Sigmoid colon (tissue), 7 donors: Measurements from ENCODE around the gene ELFN2. TPM values are rescaled to one million over a fixed set of nuclear protein-coding genes. Genes with fewer than 3 reads are reported as not detected.
"Not testable (repeated sequence)": the region's sequence is repeated elsewhere in the genome, so short reads cannot be mapped to it uniquely, and the experiment has no call there.

Experiments
- DNase-seq: peaks from one replicate; pipeline ENCODE4 v3.0.0-alpha.2; 2019
- H3K27ac ChIP-seq, 4 donors: fragments of 200-600 bp; sonication (generic); one replicate each; pipeline ENCODE4 v1.5.1; 2016 to 2019; ENCODE audit warnings: mild to moderate bottlenecking in 1 of 4
- H3K27me3 ChIP-seq, 3 donors: fragments of 200-600 bp; sonication (generic); one replicate each; pipeline ENCODE4 v1.5.1; 2019; ENCODE audit warnings: mild to moderate bottlenecking in 1 of 3
- H3K36me3 ChIP-seq, 4 donors: fragments of 200-600 bp; sonication (generic); one replicate each; pipeline ENCODE4 v1.5.1; 2016 to 2019
- H3K4me1 ChIP-seq, 4 donors: fragments of 200-600 bp; sonication (generic); one replicate each; pipeline ENCODE4 v1.5.1; 2017 to 2019
- H3K4me3 ChIP-seq, 4 donors: fragments of 200-600 bp; sonication (generic); one replicate each; pipeline ENCODE4 v1.5.1; 2017 to 2019; ENCODE audit warnings: mild to moderate bottlenecking in 2 of 4, moderate library complexity in 1 of 4
- H3K9me3 ChIP-seq, 4 donors: fragments of 200-600 bp in 3 of 4; sonication (generic) in 3 of 4; one replicate each; pipeline versions ENCODE4 v1.5.1 to v1.6.1; 2013 to 2019
- CTCF ChIP-seq, 4 experiments: fragments of 450-650 bp in 3 of 4; fragments of 200-600 bp in 1 of 4; IDR thresholded peaks; one replicate each; pipeline ENCODE4 v1.5.1; 2016 to 2019; ENCODE audit warnings: antibody characterized with exemption in 4 of 4, mild to moderate bottlenecking in 3 of 4, moderate library complexity in 2 of 4
- EP300 ChIP-seq, 4 donors: sonication (generic); formaldehyde crosslinking; IDR thresholded peaks; one replicate each; pipeline ENCODE4 v1.6.1; 2017; ENCODE audit warnings: antibody characterized with exemption in 4 of 4
- POLR2A ChIP-seq, 2 donors: fragments of 450-650 bp; IDR thresholded peaks; one replicate each; pipeline ENCODE4 v1.6.1; 2016; ENCODE audit warnings: antibody characterized with exemption in 2 of 2, mild to moderate bottlenecking in 2 of 2, moderate library complexity in 2 of 2
- POLR2AphosphoS5 ChIP-seq, 4 donors: sonication (generic); formaldehyde crosslinking; IDR thresholded peaks; one replicate each; pipeline ENCODE4 v1.6.1; 2017; ENCODE audit warnings: antibody characterized with exemption in 4 of 4
- WGBS, 2 donors: extraction: QIAGEN DNeasy Blood & Tissue Kit; methylation state at CpG; one replicate each; pipeline ENCODE4 v1.1.7; 2013; 5-methylcytosine and 5-hydroxymethylcytosine counted together
- intact Hi-C: fragments of 100-400 bp; cut with DNase I; formaldehyde crosslinking; loops from one replicate; pipeline ENCODE4 v1.15.1; 2023
- polyA plus RNA-seq, 3 donors: library from polyadenylated mRNA; stranded (reverse); fragments of 200-250 nt; gene quantifications; one replicate each; pipeline ENCODE4 v1.2.3, GENCODE V29; 2013
- total RNA-seq, 4 donors: library from RNA; depleted of rRNA; stranded (reverse); fragments of >200 nt; gene quantifications; one replicate each; pipeline ENCODE4 v1.1.0, GENCODE V29; 2016
- donor health status: healthy with polysubstance abuse.
- donor health status: Bipolar disorder and iron deficiency.
- donor health status: healthy.

Gene ELFN2
- total and polyA plus RNA-seq, 7 donors: under 0.01 to 0.55 (median 0.15) TPM; not detected in 3

GRCh38 chr22:37472418-37473006 is 45.2 kb upstream of the ELFN2 start:
- no peak for TF ChIP-seq POLR2A (IDR thresholded peaks at IDR 0.05)
- TF ChIP-seq CTCF (IDR thresholded peaks at IDR 0.05): peak in 1 of 4 experiments; percentile 15
- Histone ChIP-seq H3K4me1 (no peaks in the 10 kb centered on the region), H3K36me3 (no peaks in the 10 kb centered on the region), H3K4me3 (no peak overlapping the region), H3K9me3 (no peaks in the 10 kb centered on the region), H3K27ac (no peak overlapping the region), H3K27me3 (peaks cover 5 to 61% (median 22%) of the 10 kb centered on the region in 3 donors)
- intact Hi-C loops: no loop called here
- DNase-seq: no peak
- WGBS, 2 donors: 22 to 56% methylated on average over 8 of the region's 8 CpGs

GRCh38 chr22:37471727-37472417 is 44.6 kb upstream of the ELFN2 start:
- Histone ChIP-seq H3K27ac (no peak overlapping the region), H3K27me3 (peaks cover 2 to 61% (median 22%) of the 10 kb centered on the region in 3 donors), H3K4me3 (no peak overlapping the region), H3K36me3 (no peaks in the 10 kb centered on the region), H3K9me3 (no peaks in the 10 kb centered on the region), H3K4me1 (no peaks in the 10 kb centered on the region)
- no peak for DNase-seq
- 68 to 87% methylated on average over 9 of the region's 9 CpGs for WGBS, 2 donors
- TF ChIP-seq POLR2A (IDR thresholded peaks at IDR 0.05): no peak
- no peak for TF ChIP-seq POLR2AphosphoS5 (IDR thresholded peaks at IDR 0.05)
- TF ChIP-seq EP300 (IDR thresholded peaks at IDR 0.05): no peak
- no peak for TF ChIP-seq CTCF (IDR thresholded peaks at IDR 0.05)
- intact Hi-C loops: no loop called here

GRCh38 chr22:37470087-37470445 is 42.8 kb upstream of the ELFN2 start:
- WGBS, 2 donors: 77 to 82% methylated on average over 5 of the region's 5 CpGs
- Histone ChIP-seq H3K4me1 (no peaks in the 10 kb centered on the region), H3K36me3 (no peaks in the 10 kb centered on the region), H3K4me3 (no peak overlapping the region), H3K9me3 (no peaks in the 10 kb centered on the region), H3K27me3 (peaks cover 2 to 72% (median 12%) of the 10 kb centered on the region in 3 donors), H3K27ac (no peak overlapping the region)
- no peak for TF ChIP-seq CTCF (IDR thresholded peaks at IDR 0.05)
- no peak for TF ChIP-seq EP300 (IDR thresholded peaks at IDR 0.05)
- TF ChIP-seq POLR2A (IDR thresholded peaks at IDR 0.05): no peak
- no peak for TF ChIP-seq POLR2AphosphoS5 (IDR thresholded peaks at IDR 0.05)
- no peak for DNase-seq
- intact Hi-C loops: no loop called here

GRCh38 chr22:37469416-37470086 is 42.3 kb upstream of the ELFN2 start:
- intact Hi-C loops: no loop called here
- H3K27me3 ChIP-seq: peaks cover 2 to 76% (median 12%) of the 10 kb centered on the region in 3 donors

GRCh38 chr22:37468201-37468695 is 41.0 kb upstream of the ELFN2 start:
- DNase-seq, H3K36me3 ChIP-seq, intact Hi-C loops, H3K4me1 ChIP-seq, H3K9me3 ChIP-seq, H3K27ac ChIP-seq, H3K4me3 ChIP-seq: not testable (repeated sequence)
- H3K27me3 ChIP-seq: peaks cover 0 to 73% (median 12%) of the 10 kb centered on the region in 3 donors
- WGBS, 2 donors: 93 to 95% methylated on average over 14 of the region's 14 CpGs

More at GRCh38 chr22:37469416-37470086, 42.3 kb upstream of the ELFN2 start:
- TF ChIP-seq POLR2AphosphoS5 (IDR thresholded peaks at IDR 0.05) (no peak), CTCF (IDR thresholded peaks at IDR 0.05) (no peak), POLR2A (IDR thresholded peaks at IDR 0.05) (no peak), EP300 (IDR thresholded peaks at IDR 0.05) (no peak)
- no peaks in the 10 kb centered on the region for H3K4me1 ChIP-seq
- H3K9me3 ChIP-seq: no peaks in the 10 kb centered on the region
- DNase-seq: no peak
- no peak overlapping the region for H3K4me3 ChIP-seq
- H3K27ac ChIP-seq: no peak overlapping the region
- 66 to 85% methylated on average over 8 of the region's 8 CpGs for WGBS, 2 donors
- H3K36me3 ChIP-seq: no peaks in the 10 kb centered on the region
